NT2/D1 (cell line): ENCODE data around the gene GAS2L3.

Experiments used
- SUZ12 ChIP-seq: IDR thresholded peaks from 2 replicates; pipeline ENCODE4 v1.6.1; 2011; ENCODE audit not compliant: insufficient read length, insufficient read depth; ENCODE audit errors: extremely low read depth
- ZNF274 ChIP-seq: IDR thresholded peaks from 2 replicates; pipeline ENCODE4 v1.6.1; 2011; ENCODE audit warnings: mild to moderate bottlenecking, low read depth, low read length

DNA sequence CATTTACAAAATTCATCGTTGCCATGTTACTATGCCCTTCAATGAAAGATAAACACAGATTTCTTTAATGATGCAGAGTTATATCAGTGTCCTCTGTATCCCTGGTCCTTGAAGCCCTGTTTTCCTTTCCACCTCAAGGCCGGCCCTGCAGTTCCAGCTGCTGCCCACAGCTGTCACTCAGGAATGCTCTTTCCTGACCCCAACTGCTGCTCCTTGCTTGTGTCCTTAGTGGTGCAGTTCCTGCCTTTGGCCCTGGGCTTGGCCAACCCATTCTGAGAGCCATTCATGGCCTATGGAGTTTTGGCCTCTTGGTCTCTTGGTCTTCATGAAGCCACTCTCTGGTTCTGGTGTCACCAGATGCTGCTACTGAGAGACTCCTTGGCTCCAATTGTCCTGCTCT lies 93.1 kb downstream of the GAS2L3 start:
- no peak for TF ChIP-seq ZNF274
- TF ChIP-seq SUZ12, result no peak
